H1 (cell line): Measurements from ENCODE around the gene NCBP2. TPM values are rescaled to one million over a fixed set of nuclear protein-coding genes. Genes with fewer than 3 reads are reported as not detected.

ENCODE experiments used
- CTCF ChIA-PET: fragments of 300-600 bp; sonication (Branson Sonifier 250); formaldehyde crosslinking; loops from one replicate; lab custom pipeline; 2021; ENCODE audit not compliant: partially characterized antibody; lab: Charles Lee
- POLR2A ChIA-PET: fragments of 300-600 bp; sonication (Branson Sonifier 250); formaldehyde crosslinking; loops from one replicate; lab custom pipeline; 2021; ENCODE audit warnings: inconsistent platforms; ENCODE audit not compliant: partially characterized antibody; lab: Charles Lee
- DNase-seq, 2 experiments: peaks; one replicate each; pipeline versions ENCODE4 v3.0.0 to v3.0.0-alpha.2; 2010 to 2022; ENCODE audit warnings: low spot score in 2 of 2, low read depth in 1 of 2, mixed read lengths in 1 of 2
- FAIRE-seq: peaks from 2 replicates; lab custom pipeline; 2011; peaks lifted over from hg19 to GRCh38; lab: Jason Lieb, UNC
- H2AFZ ChIP-seq: 2 replicates; pipeline ENCODE4 v1.8.1; 2012; ENCODE audit warnings: low read length, inconsistent platforms
- H2AK5ac ChIP-seq: 2 replicates; pipeline ENCODE4 v1.6.1; 2013; ENCODE audit warnings: low read depth, low read length
- H2BK120ac ChIP-seq: replicated peaks from 2 replicates; pipeline ENCODE3; 2013; ENCODE audit warnings: low read depth, low read length, inconsistent platforms
- H2BK12ac ChIP-seq: 2 replicates; pipeline ENCODE4 v1.6.1; 2013; ENCODE audit warnings: low read depth, low read length
- H2BK15ac ChIP-seq: 2 replicates; pipeline ENCODE4 v1.6.1; 2013; ENCODE audit warnings: low read length
- H2BK20ac ChIP-seq: 2 replicates; pipeline ENCODE4 v1.6.1; 2013; ENCODE audit warnings: low read length
- H2BK5ac ChIP-seq: 2 replicates; pipeline ENCODE4 v1.6.1; 2013; ENCODE audit warnings: low read depth, low read length
- H3K14ac ChIP-seq: 2 replicates; pipeline ENCODE4 v1.6.1; 2013; ENCODE audit warnings: inconsistent platforms; ENCODE audit not compliant: insufficient read length
- H3K18ac ChIP-seq: 2 replicates; pipeline ENCODE4 v1.6.1; 2013; ENCODE audit warnings: low read length; ENCODE audit errors: extremely low read depth
- H3K23ac ChIP-seq: 2 replicates; pipeline ENCODE4 v1.6.1; 2013; ENCODE audit warnings: inconsistent platforms; ENCODE audit not compliant: insufficient read length
- H3K23me2 ChIP-seq: 2 replicates; pipeline ENCODE4 v1.6.1; 2013; ENCODE audit warnings: low read depth, low read length
- H3K27ac ChIP-seq: 2 replicates; pipeline ENCODE4 v1.6.1; 2011; ENCODE audit warnings: low read depth, low read length, inconsistent platforms
- H3K27me3 ChIP-seq, 4 experiments: replicated peaks in 1 of 4; 1 replicate in 1 of 4; 2 replicates in 3 of 4; pipeline versions ENCODE4 v1.6.1 to v1.8.1; 2011 to 2013; ENCODE audit warnings: low read length in 3 of 4, mild to moderate bottlenecking in 3 of 4, inconsistent platforms in 2 of 4, mixed read lengths in 2 of 4, moderate library complexity in 1 of 4; ENCODE audit not compliant: control insufficient read depth in 3 of 4, insufficient read depth in 3 of 4; ENCODE audit errors: extremely low read depth in 1 of 4
- H3K36me3 ChIP-seq, 4 experiments: 2 replicates each; pipeline versions ENCODE4 v1.6.1 to v1.8.1; 2011 to 2013; ENCODE audit warnings: mild to moderate bottlenecking in 4 of 4, low read length in 3 of 4, moderate library complexity in 2 of 4, control low read depth in 1 of 4, inconsistent platforms in 1 of 4; ENCODE audit not compliant: insufficient read depth in 4 of 4, control insufficient read depth in 2 of 4
- H3K4ac ChIP-seq: replicated peaks from 2 replicates; pipeline ENCODE3; 2013; ENCODE audit warnings: low read length, low read depth, mixed read lengths, inconsistent platforms; ENCODE audit not compliant: insufficient read length
- H3K4me1 ChIP-seq, 4 experiments: replicated peaks in 1 of 4; 1 replicate in 1 of 4; 2 replicates in 3 of 4; pipeline versions ENCODE4 v1.6.1 to v1.8.1; 2011 to 2013; ENCODE audit warnings: low read length in 3 of 4, inconsistent platforms in 2 of 4, mixed read lengths in 1 of 4; ENCODE audit not compliant: insufficient read depth in 4 of 4, control insufficient read depth in 3 of 4
- H3K4me2 ChIP-seq, 2 experiments: 2 replicates each; pipeline versions ENCODE4 v1.6.1 to v1.8.1; 2011 to 2013; ENCODE audit warnings: low read depth in 2 of 2, low read length in 2 of 2, control low read depth in 1 of 2, inconsistent platforms in 1 of 2, mild to moderate bottlenecking in 1 of 2; ENCODE audit not compliant: insufficient read depth in 1 of 2
- H3K4me3 ChIP-seq, 4 experiments: fragments of 200-600, 300-600 bp in 1 of 4; sonication (generic), shearing (Covaris generic), sonication (Bioruptor Twin) in 1 of 4; 2 replicates each; pipeline versions ENCODE4 v1.5.1 to v1.8.1; 2011 to 2016; ENCODE audit warnings: low read length in 4 of 4, low read depth in 3 of 4, control low read depth in 2 of 4, inconsistent platforms in 2 of 4, mild to moderate bottlenecking in 2 of 4, mixed read lengths in 1 of 4, moderate library complexity in 1 of 4; ENCODE audit not compliant: insufficient read depth in 2 of 4; ENCODE audit errors: extremely low read depth in 1 of 4
- H3K56ac ChIP-seq: replicated peaks from 2 replicates; pipeline ENCODE3; 2013; ENCODE audit warnings: low read depth, mild to moderate bottlenecking, mixed read lengths, low read length, inconsistent platforms; ENCODE audit not compliant: insufficient read length
- H3K79me1 ChIP-seq: 2 replicates; pipeline ENCODE4 v1.6.1; 2013; ENCODE audit warnings: low read depth, low read length, control low read depth
- H3K79me2 ChIP-seq, 2 experiments: 2 replicates each; pipeline versions ENCODE4 v1.6.1 to v1.8.1; 2012 to 2013; ENCODE audit warnings: low read length in 2 of 2, mild to moderate bottlenecking in 2 of 2, inconsistent platforms in 1 of 2; ENCODE audit not compliant: insufficient read depth in 2 of 2, control insufficient read depth in 1 of 2
- H3K9ac ChIP-seq, 4 experiments: replicated peaks in 1 of 4; 1 replicate in 1 of 4; 2 replicates in 3 of 4; pipeline versions ENCODE4 v1.6.1 to v1.8.1; 2011 to 2013; ENCODE audit warnings: low read depth in 3 of 4, low read length in 3 of 4, control low read depth in 2 of 4, mild to moderate bottlenecking in 2 of 4, moderate library complexity in 2 of 4, inconsistent platforms in 1 of 4; ENCODE audit errors: extremely low read depth in 1 of 4
- H3K9me3 ChIP-seq, 2 experiments: 2 replicates each; pipeline versions ENCODE4 v1.6.1 to v1.8.1; 2012 to 2013; ENCODE audit warnings: mild to moderate bottlenecking in 2 of 2, moderate library complexity in 2 of 2, control low read depth in 1 of 2, inconsistent platforms in 1 of 2, low read depth in 1 of 2, low read length in 1 of 2, mixed read lengths in 1 of 2; ENCODE audit not compliant: insufficient read depth in 2 of 2
- H4K20me1 ChIP-seq, 2 experiments: replicated peaks in 1 of 2; 2 replicates each; pipeline versions ENCODE3 to v1.8.1; 2011 to 2013; ENCODE audit warnings: inconsistent platforms in 2 of 2, low read length in 2 of 2, mild to moderate bottlenecking in 1 of 2; ENCODE audit not compliant: insufficient read depth in 2 of 2, control insufficient read depth in 1 of 2
- H4K5ac ChIP-seq: 2 replicates; pipeline ENCODE4 v1.6.1; 2013; ENCODE audit warnings: low read length, low read depth, mixed read lengths, inconsistent platforms; ENCODE audit not compliant: insufficient read length
- H4K8ac ChIP-seq: 2 replicates; pipeline ENCODE4 v1.8.0; 2013; ENCODE audit warnings: mild to moderate bottlenecking, moderate library complexity, low read length, inconsistent platforms; ENCODE audit not compliant: insufficient read depth; ENCODE audit errors: extremely low read depth
- H4K91ac ChIP-seq: replicated peaks from 2 replicates; pipeline ENCODE3; 2013; ENCODE audit warnings: low read length, mixed read lengths, inconsistent platforms; ENCODE audit not compliant: insufficient read length
- CHD2 ChIP-seq: IDR thresholded peaks from 2 replicates; pipeline ENCODE4 v1.6.1; 2012; ENCODE audit warnings: low read length, improper control_type of control experiment
- FOSL1 ChIP-seq: IDR thresholded peaks from 2 replicates; pipeline ENCODE4 v1.6.1; 2011; ENCODE audit warnings: mild to moderate bottlenecking, low read depth, low read length, moderate library complexity; ENCODE audit not compliant: insufficient read depth
- JUN ChIP-seq: IDR thresholded peaks from 2 replicates; pipeline ENCODE4 v1.6.1; 2011; ENCODE audit warnings: low read depth, mild to moderate bottlenecking, improper control_type of control experiment, low read length
- KDM4A ChIP-seq: IDR thresholded peaks from one replicate; pipeline ENCODE4 v1.7.1; 2012; ENCODE audit warnings: low read depth, mild to moderate bottlenecking, moderate library complexity, low read length, inconsistent platforms; ENCODE audit not compliant: severe bottlenecking
- MAFK ChIP-seq: IDR thresholded peaks from 2 replicates; pipeline ENCODE4 v1.6.1; 2012; ENCODE audit warnings: low read depth, mild to moderate bottlenecking, improper control_type of control experiment, low read length
- RNF2 ChIP-seq: fragments of 200-900, 300-1000 bp; sonication (generic); IDR thresholded peaks from 2 replicates; pipeline ENCODE4 v1.7.1; 2016; ENCODE audit warnings: borderline replicate concordance, low read depth, mild to moderate bottlenecking, antibody characterized with exemption, low read length; ENCODE audit not compliant: poor library complexity, severe bottlenecking; ENCODE audit errors: missing control alignments
- SIN3A ChIP-seq, 2 experiments: IDR thresholded peaks in 1 of 2; conservative IDR thresholded peaks in 1 of 2; 2 replicates each; pipeline ENCODE4 v1.6.1; 2011 to 2012; ENCODE audit warnings: low read length in 2 of 2, improper control_type of control experiment in 1 of 2, low read depth in 1 of 2, mild to moderate bottlenecking in 1 of 2
- SIX5 ChIP-seq: IDR thresholded peaks from 2 replicates; pipeline ENCODE4 v1.6.1; 2011; ENCODE audit warnings: mild to moderate bottlenecking, low read depth, low read length
- SRF ChIP-seq: IDR thresholded peaks from 2 replicates; pipeline ENCODE4 v1.6.1; 2011; ENCODE audit warnings: mild to moderate bottlenecking, low read depth, low read length, moderate library complexity
- SUZ12 ChIP-seq: fragments of 200-600 bp; sonication (generic); IDR thresholded peaks from 2 replicates; pipeline ENCODE4 v1.6.1; 2012; ENCODE audit warnings: mild to moderate bottlenecking, inconsistent platforms, low read length, moderate library complexity, mixed read lengths
- TAF1 ChIP-seq: IDR thresholded peaks from 2 replicates; pipeline ENCODE4 v1.6.1; 2011; ENCODE audit warnings: mild to moderate bottlenecking, low read depth, low read length
- WGBS, 2 experiments: shearing (Covaris generic) in 1 of 2; methylation state at CpG; one replicate each; pipeline versions ENCODE4 v1.1.6 to v1.1.7; 2013 to 2015; ENCODE audit warnings: low lambda C conversion rate in 2 of 2, mixed read lengths in 2 of 2, inconsistent platforms in 1 of 2, low coverage in 1 of 2, missing lambda C conversion rate in 1 of 2; ENCODE audit not compliant: insufficient replicate concordance in 2 of 2, insufficient coverage in 1 of 2, insufficient read length in 1 of 2; ENCODE audit errors: extremely low coverage in 1 of 2, missing lambda C conversion rate in 1 of 2; 5-methylcytosine and 5-hydroxymethylcytosine counted together
- polyA plus RNA-seq, 7 experiments: library from polyadenylated mRNA; depleted of rRNA in 3 of 7; stranded (reverse) in 5 of 7; unstranded in 2 of 7; fragments of >200 nt in 5 of 7; fragments of 200-250 nt in 2 of 7; gene quantifications; 1 replicate in 5 of 7; 2 replicates in 1 of 7; 4 replicates in 1 of 7; pipeline versions ENCODE4 v1.2.1 to v1.2.3, GENCODE V29; 2011 to 2013; ENCODE audit warnings: missing spikeins in 2 of 7, mixed read lengths in 2 of 7
- total RNA-seq: library from RNA; stranded (reverse); fragmentation: NEBNext Ultra II Directional; extraction: Animal tissue kit (Norgen Biotek cat#: 25700); gene quantifications from 2 replicates; pipeline ENCODE4 v1.2.1, GENCODE V29; 2021
- TF ChIP-seq, protein P1 (sequence below): IDR thresholded peaks from 2 replicates; pipeline ENCODE4 v1.6.1; 2012; ENCODE audit warnings: inconsistent platforms

NCBP2 gene
- total and polyA plus RNA-seq, 2 of the 8 experiments (the other 6 are each of a cell fraction or from before 2014, with no cell fraction given) = 34.1 to 100 TPM

GRCh38 chr3:196894557-196895295 is 47.6 kb downstream of the NCBP2 start:
- Histone ChIP-seq H3K18ac (no peak overlapping the region), H2BK120ac (no peak overlapping the region), H3K4ac (no peak overlapping the region), H3K4me1 (no peaks in the 10 kb centered on the region), H3K79me2 (peaks cover 0 to 36% of the 10 kb centered on the region in 2 experiments; a peak in 2 of 4 replicates), H3K23me2 (no peaks in the 10 kb centered on the region), H3K9me3 (no peaks in the 10 kb centered on the region), H2AFZ (no peak overlapping the region), H4K91ac (no peak overlapping the region), H3K36me3 (no peaks in the 10 kb centered on the region; a peak in 1 of 8 replicates), H3K4me2 (no peak overlapping the region), H2BK5ac (no peak overlapping the region), H3K23ac (no peak overlapping the region), H3K27me3 (no peaks in the 10 kb centered on the region), H3K79me1 (no peaks in the 10 kb centered on the region; the same call in 1 of the 2 replicates), H2BK20ac (no peak overlapping the region), H3K4me3 (no peak overlapping the region), H3K56ac (no peak overlapping the region), H2BK15ac (no peak overlapping the region), H3K9ac (no peak overlapping the region), H4K8ac (no peak overlapping the region), H4K5ac (no peak overlapping the region), H2AK5ac (no peak overlapping the region), H4K20me1 (no peaks in the 10 kb centered on the region), H3K27ac (no peak overlapping the region), H2BK12ac (no peak overlapping the region), H3K14ac (no peak overlapping the region)
- CTCF ChIA-PET = no interaction called here
- POLR2A ChIA-PET = interaction anchor here (0.6 kb wide), 1 partner anchor 59 kb away, joined by 3 read pairs; no protein-coding TSS in a partner anchor
- 94% methylated on average over 13 of the region's 13 CpGs; no CpG with 5 or more reads in 1 of the 2 experiments for WGBS, 2 experiments
- FAIRE-seq (no peak), DNase-seq (no peak)
- TF ChIP-seq KDM4A = no peak
- TF ChIP-seq JUN = no peak
- TF ChIP-seq, protein P1, sequence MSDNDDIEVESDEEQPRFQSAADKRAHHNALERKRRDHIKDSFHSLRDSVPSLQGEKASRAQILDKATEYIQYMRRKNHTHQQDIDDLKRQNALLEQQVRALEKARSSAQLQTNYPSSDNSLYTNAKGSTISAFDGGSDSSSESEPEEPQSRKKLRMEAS = no peak
- no peak for TF ChIP-seq SIN3A (conservative IDR thresholded peaks at IDR 0.05 in 1 of 2, IDR thresholded peaks at IDR 0.05 in 1 of 2; ENCODE audit: low read depth in 1 of 2, low read length in 2 of 2)
- TF ChIP-seq FOSL1 = no peak
- TF ChIP-seq SRF = no peak
- no peak for TF ChIP-seq TAF1
- no peak for TF ChIP-seq RNF2
- TF ChIP-seq MAFK = no peak
- TF ChIP-seq CHD2 = no peak
- TF ChIP-seq SUZ12 = no peak
- no peak for TF ChIP-seq SIX5
